Fibroblast of lung (primary cell): ENCODE results near the gene PAX7. TPM values are rescaled to one million over a fixed set of nuclear protein-coding genes. Genes with fewer than 3 reads are reported as not detected.

Experiments
- DNase-seq, 2 donors: peaks; one replicate each; pipeline versions ENCODE4 v3.0.0 to v3.0.0-alpha.2; 2010; ENCODE audit warnings: low read depth in 2 of 2
- H2AFZ ChIP-seq: 2 replicates; pipeline ENCODE4 v1.5.1; 2012; ENCODE audit warnings: low read length, control low read depth, inconsistent platforms
- H3K27ac ChIP-seq: 2 replicates; pipeline ENCODE4 v1.5.1; 2011; ENCODE audit warnings: low read length, control low read depth; ENCODE audit not compliant: insufficient read depth
- H3K27me3 ChIP-seq: 2 replicates; pipeline ENCODE4 v1.5.1; 2011; ENCODE audit warnings: mild to moderate bottlenecking, low read length; ENCODE audit not compliant: control insufficient read depth, insufficient read depth
- H3K36me3 ChIP-seq: 2 replicates; pipeline ENCODE4 v1.5.1; 2011; ENCODE audit warnings: low read length; ENCODE audit not compliant: control insufficient read depth, insufficient read depth
- H3K4me1 ChIP-seq: 2 replicates; pipeline ENCODE4 v1.5.1; 2011; ENCODE audit warnings: low read length; ENCODE audit not compliant: control insufficient read depth, insufficient read depth; ENCODE audit errors: extremely low read depth
- H3K4me2 ChIP-seq: 2 replicates; pipeline ENCODE4 v1.5.1; 2011; ENCODE audit warnings: low read length, control low read depth; ENCODE audit not compliant: insufficient read depth; ENCODE audit errors: extremely low read depth
- H3K4me3 ChIP-seq, 4 experiments: fragments of 200-600 bp in 1 of 4; sonication (generic) in 1 of 4; replicated peaks in 1 of 4; 2 replicates each; pipeline ENCODE4 v1.5.1; 2011 to 2016; ENCODE audit warnings: low read length in 4 of 4, low read depth in 3 of 4, mild to moderate bottlenecking in 3 of 4, control low read depth in 2 of 4, inconsistent platforms in 1 of 4, mixed read lengths in 1 of 4; ENCODE audit not compliant: insufficient read depth in 1 of 4; ENCODE audit errors: control extremely low read depth in 1 of 4
- H3K79me2 ChIP-seq: 2 replicates; pipeline ENCODE4 v1.5.1; 2012; ENCODE audit warnings: mild to moderate bottlenecking, low read length, inconsistent platforms; ENCODE audit not compliant: control insufficient read depth, insufficient read depth
- H3K9ac ChIP-seq: 2 replicates; pipeline ENCODE4 v1.5.1; 2011; ENCODE audit warnings: mild to moderate bottlenecking, low read length, control low read depth; ENCODE audit not compliant: insufficient read depth
- H3K9me3 ChIP-seq: 2 replicates; pipeline ENCODE4 v1.5.1; 2012; ENCODE audit warnings: low read depth, low read length; ENCODE audit not compliant: control insufficient read depth, insufficient read depth
- H4K20me1 ChIP-seq: 2 replicates; pipeline ENCODE4 v1.5.1; 2011; ENCODE audit warnings: low read length; ENCODE audit not compliant: control insufficient read depth, insufficient read depth; ENCODE audit errors: extremely low read depth
- EZH2 ChIP-seq: IDR thresholded peaks from 2 replicates; pipeline ENCODE4 v1.5.1; 2012; ENCODE audit warnings: low read length, control low read depth, mild to moderate bottlenecking; ENCODE audit errors: missing control alignments
- polyA plus RNA-seq, 2 donors: library from polyadenylated mRNA; depleted of rRNA in 1 of 2; stranded (reverse) in 1 of 2; unstranded in 1 of 2; fragments of >200 nt; gene quantifications; 2 replicates each; pipeline ENCODE4 v1.2.1, GENCODE V29; 2011 to 2012; ENCODE audit warnings: missing spikeins in 1 of 2
- total RNA-seq: library from RNA; depleted of rRNA; stranded (reverse); fragments of >200 nt; gene quantifications from 2 replicates; pipeline ENCODE4 v1.2.1, GENCODE V29; 2014
- TF ChIP-seq, protein P1 (sequence below), 2 donors: IDR thresholded peaks in 1 of 2; conservative IDR thresholded peaks in 1 of 2; 1 replicate in 1 of 2; 2 replicates in 1 of 2; pipeline ENCODE4 v1.5.1; 2011 to 2012; ENCODE audit warnings: low read length in 2 of 2, control low read depth in 1 of 2, inconsistent platforms in 1 of 2, low read depth in 1 of 2, mild to moderate bottlenecking in 1 of 2

Gene PAX7
- total and polyA plus RNA-seq, 2 donors (not counting 1 experiment from before 2014, with no cell fraction given): not detected

DNA sequence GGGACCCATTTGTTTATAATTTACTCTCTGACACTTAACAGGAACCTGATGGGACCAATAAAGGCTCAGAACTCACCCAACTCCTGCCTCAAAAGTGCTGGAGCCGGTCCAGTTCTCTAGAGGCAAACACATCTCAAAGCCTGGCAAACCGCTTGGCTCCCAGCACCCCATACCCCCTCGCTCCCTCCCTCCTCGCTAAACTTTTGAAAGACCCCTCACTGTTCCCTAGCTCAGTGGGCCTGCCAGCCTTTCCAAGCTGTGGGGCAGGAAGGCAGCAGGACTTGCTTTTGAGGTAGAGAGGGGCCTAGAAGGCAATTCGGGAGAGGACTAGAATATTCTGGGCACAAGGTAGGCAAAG is 40.2 kb downstream of the PAX7 start:
- no peak for DNase-seq
- Histone ChIP-seq H3K4me3 (no peak overlapping the region), H3K4me1 (no peaks in the 10 kb centered on the region), H3K9ac (no peak overlapping the region), H3K9me3 (no peaks in the 10 kb centered on the region), H3K27ac (no peak overlapping the region), H3K36me3 (no peaks in the 10 kb centered on the region), H4K20me1 (no peaks in the 10 kb centered on the region), H2AFZ (no peak overlapping the region), H3K79me2 (no peaks in the 10 kb centered on the region), H3K27me3 (no peaks in the 10 kb centered on the region), H3K4me2 (no peak overlapping the region)
- TF ChIP-seq EZH2: no peak
- TF ChIP-seq, protein P1, sequence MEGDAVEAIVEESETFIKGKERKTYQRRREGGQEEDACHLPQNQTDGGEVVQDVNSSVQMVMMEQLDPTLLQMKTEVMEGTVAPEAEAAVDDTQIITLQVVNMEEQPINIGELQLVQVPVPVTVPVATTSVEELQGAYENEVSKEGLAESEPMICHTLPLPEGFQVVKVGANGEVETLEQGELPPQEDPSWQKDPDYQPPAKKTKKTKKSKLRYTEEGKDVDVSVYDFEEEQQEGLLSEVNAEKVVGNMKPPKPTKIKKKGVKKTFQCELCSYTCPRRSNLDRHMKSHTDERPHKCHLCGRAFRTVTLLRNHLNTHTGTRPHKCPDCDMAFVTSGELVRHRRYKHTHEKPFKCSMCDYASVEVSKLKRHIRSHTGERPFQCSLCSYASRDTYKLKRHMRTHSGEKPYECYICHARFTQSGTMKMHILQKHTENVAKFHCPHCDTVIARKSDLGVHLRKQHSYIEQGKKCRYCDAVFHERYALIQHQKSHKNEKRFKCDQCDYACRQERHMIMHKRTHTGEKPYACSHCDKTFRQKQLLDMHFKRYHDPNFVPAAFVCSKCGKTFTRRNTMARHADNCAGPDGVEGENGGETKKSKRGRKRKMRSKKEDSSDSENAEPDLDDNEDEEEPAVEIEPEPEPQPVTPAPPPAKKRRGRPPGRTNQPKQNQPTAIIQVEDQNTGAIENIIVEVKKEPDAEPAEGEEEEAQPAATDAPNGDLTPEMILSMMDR (conservative IDR thresholded peaks at IDR 0.05 in 1 of 2, IDR thresholded peaks at IDR 0.05 in 1 of 2; ENCODE audit: low read depth in 1 of 2, low read length in 2 of 2): no peak

DNA sequence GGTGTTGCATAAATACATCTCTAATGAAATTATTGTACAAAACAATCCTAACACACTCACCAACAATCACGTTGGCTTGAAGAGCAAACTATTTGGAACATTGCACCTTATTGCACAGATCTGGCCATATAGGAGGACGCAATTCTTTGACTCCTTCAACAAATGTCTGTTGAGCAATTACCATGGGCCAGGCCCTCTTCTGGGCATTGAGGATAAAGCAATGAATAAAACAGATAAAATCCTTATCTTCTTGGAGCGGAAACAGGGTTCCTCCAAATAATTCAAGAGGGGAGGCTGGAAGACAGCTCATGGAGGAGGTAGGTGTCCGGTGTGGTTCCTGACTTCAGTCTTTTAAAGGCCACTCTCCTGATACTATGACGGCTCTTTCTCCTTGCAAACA is 43.3 kb downstream of the PAX7 start:
- no peak overlapping the region for H2AFZ ChIP-seq
- no peak for DNase-seq
- H3K36me3 ChIP-seq: no peaks in the 10 kb centered on the region
- H3K9me3 ChIP-seq: no peaks in the 10 kb centered on the region
- no peak overlapping the region for H3K4me3 ChIP-seq
- H3K4me1 ChIP-seq: no peaks in the 10 kb centered on the region
- TF ChIP-seq, protein P1 (conservative IDR thresholded peaks at IDR 0.05 in 1 of 2, IDR thresholded peaks at IDR 0.05 in 1 of 2; ENCODE audit: low read depth in 1 of 2, low read length in 2 of 2): no peak
- TF ChIP-seq EZH2: no peak
- no peaks in the 10 kb centered on the region for H3K27me3 ChIP-seq
- no peaks in the 10 kb centered on the region for H4K20me1 ChIP-seq
- H3K9ac ChIP-seq: no peak overlapping the region
- no peak overlapping the region for H3K27ac ChIP-seq
- no peak overlapping the region for H3K4me2 ChIP-seq
- no peaks in the 10 kb centered on the region for H3K79me2 ChIP-seq

DNA sequence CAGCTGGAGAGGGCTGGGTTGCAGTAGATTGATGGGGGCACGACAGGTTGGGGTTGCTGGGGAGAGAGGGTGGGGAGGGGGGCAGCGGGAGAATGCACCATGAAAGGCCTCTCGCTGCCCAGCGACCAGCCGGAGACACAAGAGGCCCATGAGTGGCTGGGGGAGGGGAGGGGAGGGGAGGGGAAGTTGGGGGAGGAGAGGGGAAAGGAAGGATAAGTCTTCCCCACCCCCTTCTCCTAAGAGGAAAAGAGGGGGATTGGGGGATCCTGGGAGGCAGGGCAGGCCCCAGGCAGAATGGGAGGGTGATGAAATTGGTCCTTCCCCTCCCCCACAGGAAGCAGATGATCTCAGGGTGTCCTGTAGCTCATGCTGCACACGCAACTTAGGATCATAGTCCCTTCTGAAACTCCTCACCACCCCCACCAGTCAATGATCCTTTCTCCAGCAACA is 45.7 kb downstream of the PAX7 start:
- Histone ChIP-seq H3K4me3 (no peak overlapping the region), H3K4me1 (no peaks in the 10 kb centered on the region), H3K36me3 (no peaks in the 10 kb centered on the region), H3K27ac (no peak overlapping the region), H4K20me1 (no peaks in the 10 kb centered on the region), H3K27me3 (no peaks in the 10 kb centered on the region), H3K9ac (no peak overlapping the region), H3K79me2 (no peaks in the 10 kb centered on the region), H2AFZ (no peak overlapping the region), H3K9me3 (no peaks in the 10 kb centered on the region), H3K4me2 (no peak overlapping the region)
- no peak for TF ChIP-seq EZH2
- TF ChIP-seq, protein P1 (conservative IDR thresholded peaks at IDR 0.05 in 1 of 2, IDR thresholded peaks at IDR 0.05 in 1 of 2; ENCODE audit: low read depth in 1 of 2, low read length in 2 of 2): no peak
- no peak for DNase-seq
